ENCODE results near the gene TLX3.
"Not testable (repeated sequence)": the region's sequence is repeated elsewhere in the genome, so short reads cannot be mapped to it uniquely, and the experiment has no call there.

TLX3 gene

DNA sequence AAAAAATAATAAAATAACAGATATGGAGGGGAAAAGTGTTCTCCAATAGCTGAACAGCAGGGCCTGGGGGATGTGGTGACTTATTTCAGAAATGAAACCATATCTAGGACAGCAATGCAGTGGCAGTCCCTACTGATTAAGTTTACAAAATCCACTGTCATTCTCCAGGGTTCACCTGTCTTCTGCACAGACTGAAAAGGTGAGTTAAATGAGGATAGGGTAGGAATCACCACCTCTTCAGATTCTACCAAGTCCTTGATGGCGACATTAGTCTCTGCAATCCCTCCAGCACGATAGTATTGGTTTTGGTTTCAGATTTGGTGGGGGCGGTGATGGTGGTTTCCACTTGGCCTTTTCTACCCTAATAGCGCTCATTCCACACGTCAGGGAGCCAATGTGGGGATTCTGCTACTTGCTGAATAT, 46.3 kb downstream of the TLX3 start:
- no peak for DNase-seq (ENCODE audit: low read depth in 2 of 2)
- no peak overlapping the region for H3K4me3 ChIP-seq (replicated peaks in 1 of 2; ENCODE audit: low read depth in 2 of 2, low read length in 2 of 2)
- TF ChIP-seq, protein P1, sequence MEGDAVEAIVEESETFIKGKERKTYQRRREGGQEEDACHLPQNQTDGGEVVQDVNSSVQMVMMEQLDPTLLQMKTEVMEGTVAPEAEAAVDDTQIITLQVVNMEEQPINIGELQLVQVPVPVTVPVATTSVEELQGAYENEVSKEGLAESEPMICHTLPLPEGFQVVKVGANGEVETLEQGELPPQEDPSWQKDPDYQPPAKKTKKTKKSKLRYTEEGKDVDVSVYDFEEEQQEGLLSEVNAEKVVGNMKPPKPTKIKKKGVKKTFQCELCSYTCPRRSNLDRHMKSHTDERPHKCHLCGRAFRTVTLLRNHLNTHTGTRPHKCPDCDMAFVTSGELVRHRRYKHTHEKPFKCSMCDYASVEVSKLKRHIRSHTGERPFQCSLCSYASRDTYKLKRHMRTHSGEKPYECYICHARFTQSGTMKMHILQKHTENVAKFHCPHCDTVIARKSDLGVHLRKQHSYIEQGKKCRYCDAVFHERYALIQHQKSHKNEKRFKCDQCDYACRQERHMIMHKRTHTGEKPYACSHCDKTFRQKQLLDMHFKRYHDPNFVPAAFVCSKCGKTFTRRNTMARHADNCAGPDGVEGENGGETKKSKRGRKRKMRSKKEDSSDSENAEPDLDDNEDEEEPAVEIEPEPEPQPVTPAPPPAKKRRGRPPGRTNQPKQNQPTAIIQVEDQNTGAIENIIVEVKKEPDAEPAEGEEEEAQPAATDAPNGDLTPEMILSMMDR (IDR thresholded peaks at IDR 0.05; ENCODE audit: low read depth, low read length): no peak

DNA sequence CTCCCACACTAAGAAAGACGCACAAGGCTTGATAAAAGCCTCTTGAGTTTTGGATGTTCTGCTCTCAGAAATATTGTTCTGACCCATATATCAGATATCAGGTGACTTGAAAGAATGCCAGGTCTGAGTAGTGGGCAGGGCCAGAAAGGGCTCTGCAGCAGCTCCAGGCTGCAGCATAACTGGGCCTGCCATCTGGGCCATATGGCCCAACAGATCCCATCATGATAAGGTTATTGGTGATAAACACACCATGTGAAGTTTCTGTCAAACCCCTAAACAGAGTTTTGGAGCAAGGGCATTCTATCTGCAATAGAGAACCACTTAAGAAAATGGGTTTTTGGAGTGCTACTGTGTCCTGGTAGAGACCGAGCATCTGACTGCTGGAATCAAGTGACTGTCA, 48.8 kb downstream of the TLX3 start:
- no peak overlapping the region for H3K4me3 ChIP-seq (replicated peaks in 1 of 2; ENCODE audit: low read depth in 2 of 2, low read length in 2 of 2)
- TF ChIP-seq, protein P1 (IDR thresholded peaks at IDR 0.05; ENCODE audit: low read depth, low read length): no peak
- DNase-seq (ENCODE audit: low read depth in 2 of 2): no peak

DNA sequence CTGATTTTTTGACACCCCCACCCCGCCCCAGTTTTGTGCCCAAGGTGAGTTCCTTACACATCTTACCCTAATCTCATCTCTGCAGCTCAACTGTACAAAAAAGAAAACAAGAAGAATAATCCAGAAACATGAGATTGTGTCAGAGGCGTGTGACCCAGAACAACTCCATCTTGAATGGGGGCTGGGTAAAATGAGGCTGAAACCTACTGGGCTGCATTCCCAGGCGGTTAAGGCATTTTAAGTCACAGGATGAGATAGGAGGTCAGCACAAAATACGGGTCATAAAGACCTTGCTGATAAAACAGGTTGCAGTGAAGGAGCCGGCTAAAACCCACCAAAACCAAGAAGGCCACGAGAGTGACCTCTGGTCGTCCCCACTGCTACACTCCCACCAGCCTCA, 52.1 kb downstream of the TLX3 start:
- H3K4me3 ChIP-seq (replicated peaks in 1 of 2; ENCODE audit: low read depth in 2 of 2, low read length in 2 of 2); DNase-seq (ENCODE audit: low read depth in 2 of 2): not testable (repeated sequence)

Measured in cardiac fibroblast (primary cell).